Ectodermal cell (in vitro differentiated cells): ENCODE measurements around the gene RDH12.

Source experiments
- H3K27ac ChIP-seq: 2 replicates; pipeline ENCODE4 v1.7.0; 2013; ENCODE audit warnings: mild to moderate bottlenecking, low read depth, low read length; ENCODE audit not compliant: insufficient read depth, poor library complexity, severe bottlenecking
- H3K27me3 ChIP-seq: 2 replicates; pipeline ENCODE4 v1.7.0; 2013; ENCODE audit warnings: mild to moderate bottlenecking, low read length; ENCODE audit not compliant: insufficient read depth, control insufficient read depth, poor library complexity, severe bottlenecking
- H3K36me3 ChIP-seq: one replicate; pipeline ENCODE4 v1.7.0; 2013; ENCODE audit warnings: low read length; ENCODE audit not compliant: control insufficient read depth, insufficient read depth
- H3K4me1 ChIP-seq: one replicate; pipeline ENCODE4 v1.7.0; 2013; ENCODE audit warnings: low read length; ENCODE audit not compliant: control insufficient read depth, insufficient read depth
- H3K4me3 ChIP-seq: 2 replicates; pipeline ENCODE4 v1.7.0; 2013; ENCODE audit warnings: low read depth, low read length, control low read depth; ENCODE audit not compliant: insufficient read depth
- H3K9me3 ChIP-seq: 2 replicates; pipeline ENCODE4 v1.7.0; 2013; ENCODE audit warnings: mild to moderate bottlenecking, low read length, moderate library complexity; ENCODE audit not compliant: control insufficient read depth
- WGBS, 2 experiments: methylation state at CpG; one replicate each; pipeline ENCODE4 v1.1.7; 2013; ENCODE audit warnings: missing lambda C conversion rate in 2 of 2; 5-methylcytosine and 5-hydroxymethylcytosine counted together

Gene RDH12

DNA sequence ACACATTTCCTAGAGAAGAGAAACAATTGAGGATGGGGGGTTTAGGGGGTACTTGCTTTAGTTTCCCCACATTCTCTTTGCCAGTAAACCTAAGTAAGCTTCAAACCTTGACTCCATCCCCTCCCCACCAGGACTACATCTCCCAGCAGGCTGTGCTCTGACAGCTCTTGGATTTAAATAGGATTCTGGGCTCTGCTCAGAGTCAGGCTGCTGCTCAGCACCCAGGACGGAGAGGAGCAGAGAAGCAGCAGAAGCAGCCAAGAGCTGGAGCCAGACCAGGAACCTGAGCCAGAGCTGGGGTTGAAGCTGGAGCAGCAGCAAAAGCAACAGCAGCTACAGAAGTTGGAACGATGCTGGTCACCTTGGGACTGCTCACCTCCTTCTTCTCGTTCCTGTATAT lies 20.6 kb downstream of the RDH12 start:
- no peak overlapping the region for H3K27ac ChIP-seq
- no peaks in the 10 kb centered on the region for H3K27me3 ChIP-seq
- H3K36me3 ChIP-seq: no peaks in the 10 kb centered on the region
- no peaks in the 10 kb centered on the region for H3K9me3 ChIP-seq
- H3K4me1 ChIP-seq: no peaks in the 10 kb centered on the region
- 62% methylated on average over 3 of the region's 3 CpGs for WGBS, 2 experiments
- H3K4me3 ChIP-seq: no peak overlapping the region

DNA sequence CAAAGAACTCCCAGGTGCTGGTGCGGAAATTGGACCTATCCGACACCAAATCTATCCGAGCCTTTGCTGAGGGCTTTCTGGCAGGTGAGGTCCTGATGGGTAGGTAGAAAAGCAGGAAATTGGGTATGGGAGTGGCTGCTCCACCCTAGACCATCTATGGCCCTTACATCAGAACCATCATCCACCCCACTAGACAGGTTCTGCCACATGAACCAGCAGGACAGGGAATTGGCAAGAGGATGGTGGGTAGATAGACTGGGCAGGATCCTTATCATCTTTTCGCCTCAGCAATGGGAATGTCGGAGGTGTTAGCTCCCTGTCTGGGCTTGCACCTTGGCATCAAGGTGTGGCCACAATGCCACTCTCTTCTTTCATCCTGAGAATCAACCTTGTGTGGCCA lies 23.5 kb downstream of the RDH12 start:
- H3K4me1 ChIP-seq: no peaks in the 10 kb centered on the region
- no peak overlapping the region for H3K4me3 ChIP-seq
- H3K9me3 ChIP-seq: no peaks in the 10 kb centered on the region
- no peaks in the 10 kb centered on the region for H3K36me3 ChIP-seq
- H3K27me3 ChIP-seq: no peaks in the 10 kb centered on the region
- 89 to 94% methylated on average over 5 of the region's 5 CpGs for WGBS, 2 experiments
- no peak overlapping the region for H3K27ac ChIP-seq

DNA sequence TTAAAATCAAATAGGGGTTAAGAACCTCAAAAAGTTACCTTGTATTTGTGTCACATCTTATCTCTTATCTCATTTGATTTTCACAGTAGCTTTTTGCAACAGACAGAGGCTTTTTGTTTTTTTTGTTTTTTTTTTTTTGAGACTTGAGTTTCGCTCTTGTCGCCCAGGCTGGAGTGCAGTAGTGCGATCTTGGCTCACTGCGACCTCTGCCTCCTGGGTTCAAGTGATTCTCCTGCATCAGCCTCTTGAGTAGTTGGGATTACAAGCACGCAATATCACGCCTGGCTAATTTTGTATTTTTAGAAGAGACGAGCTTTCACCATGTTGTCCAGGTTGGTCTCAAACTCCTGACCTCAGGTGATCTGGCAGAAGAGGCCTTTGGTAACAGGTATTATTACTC lies 25.7 kb downstream of the RDH12 start:
- Histone ChIP-seq H3K4me1 (no peaks in the 10 kb centered on the region), H3K4me3 (no peak overlapping the region), H3K9me3 (no peaks in the 10 kb centered on the region), H3K27ac (no peak overlapping the region), H3K27me3 (no peaks in the 10 kb centered on the region), H3K36me3 (no peaks in the 10 kb centered on the region)
- WGBS, 2 experiments: 93 to 94% methylated on average over 7 of the region's 7 CpGs

DNA sequence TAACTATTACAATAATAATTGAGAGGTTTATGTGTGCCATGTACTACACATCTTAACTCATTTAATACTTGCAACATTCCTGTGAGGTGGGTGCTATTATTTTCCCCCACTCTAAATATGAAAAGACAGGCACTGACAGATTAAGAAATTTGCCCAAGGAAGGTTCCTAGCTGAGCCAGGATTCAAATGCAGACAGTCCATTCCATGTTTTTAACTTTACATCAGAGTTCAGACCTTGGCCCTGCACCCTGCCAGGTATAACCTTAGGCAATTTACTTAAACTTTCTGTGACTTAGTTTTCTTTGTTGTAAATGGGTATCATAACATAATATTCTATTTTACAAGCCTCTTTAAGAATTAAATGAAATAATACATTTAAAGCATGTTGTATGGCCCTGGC lies 26.6 kb downstream of the RDH12 start:
- no peaks in the 10 kb centered on the region for H3K36me3 ChIP-seq
- no peak overlapping the region for H3K27ac ChIP-seq
- no peak overlapping the region for H3K4me3 ChIP-seq
- H3K9me3 ChIP-seq: no peaks in the 10 kb centered on the region
- H3K4me1 ChIP-seq: no peaks in the 10 kb centered on the region
- H3K27me3 ChIP-seq: no peaks in the 10 kb centered on the region

DNA sequence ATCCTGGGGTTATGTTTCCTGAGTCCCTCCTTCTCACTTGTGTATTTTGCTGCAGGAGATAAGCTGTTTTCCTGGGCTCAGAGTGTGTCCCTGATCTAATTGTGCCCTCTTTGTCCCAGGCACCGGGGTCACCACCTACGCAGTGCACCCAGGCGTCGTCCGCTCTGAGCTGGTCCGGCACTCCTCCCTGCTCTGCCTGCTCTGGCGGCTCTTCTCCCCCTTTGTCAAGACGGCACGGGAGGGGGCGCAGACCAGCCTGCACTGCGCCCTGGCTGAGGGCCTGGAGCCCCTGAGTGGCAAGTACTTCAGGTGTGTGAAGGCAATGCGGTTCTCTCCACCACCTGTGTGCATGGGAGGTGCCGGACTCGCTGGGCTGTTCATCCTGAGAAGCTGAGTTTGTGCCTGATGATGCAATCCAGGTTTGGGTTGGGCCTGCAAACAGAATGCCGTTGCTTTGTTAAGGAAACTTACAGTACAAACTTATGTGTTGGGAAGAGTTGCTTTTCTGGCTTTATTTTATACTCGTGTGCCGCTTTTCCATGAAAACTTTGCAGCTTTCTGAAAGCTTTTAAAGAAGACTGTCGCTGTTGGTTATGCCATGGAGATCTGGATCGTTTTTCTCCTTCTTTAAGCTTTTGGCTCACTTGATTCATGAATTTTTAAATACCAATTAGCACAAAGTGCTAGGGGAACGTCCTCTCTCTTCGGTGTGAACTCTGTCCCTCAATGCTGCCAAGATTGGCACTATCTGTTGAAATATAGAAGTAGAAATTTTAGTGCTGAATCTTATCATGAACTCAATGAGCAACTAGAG lies 27.6 kb downstream of the RDH12 start:
- Histone ChIP-seq H3K9me3 (no peaks in the 10 kb centered on the region), H3K36me3 (no peaks in the 10 kb centered on the region), H3K4me1 (no peaks in the 10 kb centered on the region), H3K27ac (no peak overlapping the region), H3K27me3 (no peaks in the 10 kb centered on the region), H3K4me3 (no peak overlapping the region)
- WGBS, 2 experiments: 56 to 65% methylated on average over 21 of the region's 21 CpGs

DNA sequence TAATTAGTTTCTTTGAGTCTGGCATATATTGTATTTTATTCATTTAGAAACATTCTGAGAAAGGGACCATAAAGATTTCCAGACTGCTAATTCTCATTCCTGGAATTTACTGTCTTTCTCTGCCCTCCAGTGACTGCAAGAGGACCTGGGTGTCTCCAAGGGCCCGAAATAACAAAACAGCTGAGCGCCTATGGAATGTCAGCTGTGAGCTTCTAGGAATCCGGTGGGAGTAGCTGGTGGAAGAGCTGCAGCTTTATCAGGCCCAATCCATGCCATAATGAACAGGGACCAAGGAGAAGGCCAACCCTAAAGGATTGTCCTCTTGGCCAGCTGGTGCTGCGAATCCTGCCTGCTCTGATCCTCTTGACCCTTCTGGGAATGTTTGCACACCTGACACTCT lies 31.9 kb downstream of the RDH12 start:
- 87 to 93% methylated on average over 4 of the region's 4 CpGs for WGBS, 2 experiments
- Histone ChIP-seq H3K36me3 (no peaks in the 10 kb centered on the region), H3K27ac (no peak overlapping the region), H3K9me3 (no peaks in the 10 kb centered on the region), H3K4me3 (no peak overlapping the region), H3K4me1 (no peaks in the 10 kb centered on the region), H3K27me3 (no peaks in the 10 kb centered on the region)

DNA sequence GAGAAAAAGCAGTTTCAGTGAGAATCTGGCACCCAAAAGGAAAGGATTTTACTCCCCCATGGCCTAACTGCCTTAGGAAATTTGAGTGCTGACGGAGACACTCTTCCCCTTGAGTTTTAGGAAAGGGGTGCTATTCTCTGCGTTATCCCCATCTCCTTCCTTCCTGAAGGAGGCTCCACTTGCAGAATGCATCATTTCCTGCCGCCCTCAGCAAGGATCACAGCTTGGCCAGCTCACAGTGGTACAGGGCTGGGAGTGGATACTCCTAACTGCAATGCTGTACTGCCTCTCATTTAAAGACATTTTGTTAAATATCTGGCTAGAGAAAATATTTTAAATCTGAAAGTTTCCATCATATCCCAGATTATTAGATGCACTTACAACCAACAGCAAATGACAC lies 33.0 kb downstream of the RDH12 start:
- Histone ChIP-seq H3K27ac (no peak overlapping the region), H3K36me3 (no peaks in the 10 kb centered on the region), H3K4me1 (no peaks in the 10 kb centered on the region), H3K4me3 (no peak overlapping the region), H3K9me3 (no peaks in the 10 kb centered on the region), H3K27me3 (no peaks in the 10 kb centered on the region)
- WGBS, 2 experiments: 69 to 77% methylated on average over 3 of the region's 3 CpGs

DNA sequence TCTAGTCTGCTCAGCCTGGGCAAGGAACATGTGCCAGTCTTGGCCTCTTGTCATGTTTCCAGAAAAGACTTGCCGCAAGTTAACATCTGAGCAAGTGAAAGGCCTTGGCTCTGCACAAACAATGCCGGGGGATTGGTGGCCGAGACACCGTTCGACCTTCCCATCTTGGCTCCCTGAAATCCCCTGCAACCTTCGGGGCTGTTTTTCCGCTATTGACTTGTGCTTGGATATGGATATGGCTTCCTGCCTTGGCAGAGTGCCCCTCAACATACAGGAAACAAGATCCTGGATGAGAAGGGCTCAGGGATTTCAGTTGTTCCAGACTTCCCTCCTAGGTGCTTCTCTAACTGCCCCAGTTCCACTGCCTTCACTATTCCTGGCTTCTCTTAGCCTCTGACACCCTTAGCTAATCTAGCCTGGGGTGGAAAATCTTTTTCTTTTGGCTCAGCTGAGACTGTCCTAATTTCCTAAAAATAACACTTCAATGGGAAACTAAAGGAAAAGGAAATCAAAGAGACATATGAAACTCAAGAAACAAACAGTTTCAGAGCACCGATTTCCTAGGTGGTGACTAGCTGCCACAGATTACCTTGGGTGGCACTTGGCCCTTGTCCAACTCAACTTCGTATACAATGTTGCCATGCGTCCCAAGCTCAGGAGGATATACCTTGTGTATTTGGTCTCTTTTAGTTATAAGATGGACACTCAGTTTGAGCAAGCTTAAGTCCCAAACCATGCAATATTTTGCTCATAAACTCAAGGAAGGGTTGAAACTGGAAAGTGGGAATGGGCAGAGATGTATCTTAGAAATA lies 33.9 kb downstream of the RDH12 start:
- Histone ChIP-seq H3K36me3 (no peaks in the 10 kb centered on the region), H3K4me1 (no peaks in the 10 kb centered on the region), H3K4me3 (no peak overlapping the region), H3K27ac (no peak overlapping the region), H3K9me3 (no peaks in the 10 kb centered on the region), H3K27me3 (no peaks in the 10 kb centered on the region)
- 96 to 97% methylated on average over 10 of the region's 10 CpGs for WGBS, 2 experiments

DNA sequence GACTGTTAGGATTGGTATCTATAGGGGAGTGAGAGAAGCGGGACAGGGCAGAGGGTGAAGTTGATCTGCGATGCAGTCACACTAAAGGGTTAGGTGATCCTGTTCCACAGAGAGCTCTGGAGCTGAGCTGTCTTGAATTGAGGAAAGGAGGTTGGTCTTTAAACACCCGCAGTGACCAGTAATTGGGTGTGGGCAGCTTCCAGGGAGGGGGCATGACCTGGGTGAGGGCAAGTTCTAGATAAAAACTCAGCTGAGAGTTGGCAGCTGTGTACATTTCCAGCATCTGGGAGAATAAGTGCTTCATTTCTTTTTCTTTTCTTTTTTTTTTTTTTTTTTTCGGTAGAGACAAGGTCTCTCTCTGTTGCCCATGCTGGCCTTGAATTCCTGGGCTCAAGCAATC lies 35.1 kb downstream of the RDH12 start:
- no peak overlapping the region for H3K4me3 ChIP-seq

DNA sequence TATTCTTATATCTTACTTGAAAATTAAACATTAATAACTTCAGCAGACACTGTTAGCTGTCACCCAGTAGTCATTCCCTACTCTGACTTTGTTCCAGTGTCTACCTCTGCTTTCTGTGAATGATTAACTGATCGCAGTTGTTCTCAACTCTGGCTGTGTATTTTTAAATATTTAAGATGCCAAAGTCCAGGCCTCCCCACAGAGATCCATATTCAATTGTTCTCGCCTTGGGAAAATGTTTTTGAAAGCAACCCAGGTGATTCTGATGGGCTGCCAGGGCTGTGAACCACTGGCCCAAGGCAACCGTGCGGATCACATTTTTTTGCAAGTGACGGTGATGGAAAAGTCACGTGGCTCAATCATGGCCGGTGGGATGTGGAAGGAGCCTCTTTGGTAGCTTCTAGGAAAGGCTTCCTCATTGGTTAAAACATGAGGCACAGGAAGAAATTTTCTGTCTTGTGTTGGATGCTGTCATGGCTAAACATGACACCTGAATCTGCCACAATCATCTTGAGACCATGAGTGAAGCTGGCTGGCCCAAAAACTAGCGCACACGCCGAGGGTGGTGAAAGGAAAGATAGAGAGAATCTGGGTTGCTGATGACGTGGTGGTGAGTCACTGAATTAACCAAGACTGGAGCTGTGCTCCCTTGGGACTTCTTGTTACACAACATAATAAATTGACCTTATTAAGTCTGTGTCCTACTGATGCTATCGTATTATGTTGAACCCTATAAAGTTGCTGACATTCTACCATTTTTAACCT lies 37.2 kb downstream of the RDH12 start:
- Histone ChIP-seq H3K27me3 (no peaks in the 10 kb centered on the region), H3K4me3 (no peak overlapping the region), H3K36me3 (no peaks in the 10 kb centered on the region), H3K4me1 (no peaks in the 10 kb centered on the region), H3K27ac (no peak overlapping the region), H3K9me3 (no peaks in the 10 kb centered on the region)
- WGBS, 2 experiments: 82 to 85% methylated on average over 12 of the region's 12 CpGs

More for the DNA sequence above, 35.1 kb downstream of the RDH12 start:
- no peaks in the 10 kb centered on the region for H3K4me1 ChIP-seq
- H3K36me3 ChIP-seq: no peaks in the 10 kb centered on the region
- H3K27ac ChIP-seq: no peak overlapping the region
- no peaks in the 10 kb centered on the region for H3K9me3 ChIP-seq
- WGBS, 2 experiments: 85 to 95% methylated on average over 3 to 4 of the region's 4 CpGs
- no peaks in the 10 kb centered on the region for H3K27me3 ChIP-seq
